ENCODE data around the gene ZNF217.
"Not testable (repeated sequence)": the region's sequence is repeated elsewhere in the genome, so short reads cannot be mapped to it uniquely, and the experiment has no call there.

The ZNF217 gene

GRCh38 chr20:53621482-53622246 lies 28.0 kb upstream of the ZNF217 start:
- H3K4me3 ChIP-seq (ENCODE audit: low read depth, low read length, poor library complexity, severe bottlenecking), result peak overlapping the region; percentile 28
- no peaks in the 10 kb centered on the region for H4K20me1 ChIP-seq (ENCODE audit: insufficient read depth, low read length)
- peaks cover 76% of the 10 kb centered on the region for H3K4me1 ChIP-seq (ENCODE audit: insufficient read depth, low read length, severe bottlenecking)
- peak overlapping the region; percentile 98 for H3K27ac ChIP-seq (ENCODE audit: low read depth, low read length, poor library complexity, severe bottlenecking)
- peaks cover 13% of the 10 kb centered on the region for H3F3A ChIP-seq (ENCODE audit: insufficient read depth, low read length)
- no peaks in the 10 kb centered on the region for H3K9me3 ChIP-seq (ENCODE audit: low read length)
- no peaks in the 10 kb centered on the region for H3K9me2 ChIP-seq (ENCODE audit: low read depth, low read length)
- H2AFZ ChIP-seq (ENCODE audit: low read length), result no peak overlapping the region
- H3K36me3 ChIP-seq (ENCODE audit: insufficient read depth, low read length), result no peaks in the 10 kb centered on the region
- no peaks in the 10 kb centered on the region for H3K79me2 ChIP-seq (ENCODE audit: insufficient read depth, low read length)
- peak overlapping the region; percentile 70 for H3K4me2 ChIP-seq (ENCODE audit: low read length)
- no peak for TF ChIP-seq EZH2 (IDR thresholded peaks at IDR 0.05; ENCODE audit: borderline replicate concordance, low read length)
- no peak for TF ChIP-seq CTCF (IDR thresholded peaks at IDR 0.05; ENCODE audit: low read length)
- H3K27me3 ChIP-seq (ENCODE audit: insufficient read depth, low read length), result no peaks in the 10 kb centered on the region
- H3K9ac ChIP-seq (ENCODE audit: low read length), result peak overlapping the region; percentile 62

- not testable (repeated sequence) for H2AFZ ChIP-seq (ENCODE audit: low read length); H3K9me2 ChIP-seq (ENCODE audit: low read depth, low read length); H3K79me2 ChIP-seq (ENCODE audit: insufficient read depth, low read length); H3K9me3 ChIP-seq (ENCODE audit: low read length); H3K36me3 ChIP-seq (ENCODE audit: insufficient read depth, low read length); H4K20me1 ChIP-seq (ENCODE audit: insufficient read depth, low read length); H3K9ac ChIP-seq (ENCODE audit: low read length); H3K4me2 ChIP-seq (ENCODE audit: low read length); H3K27me3 ChIP-seq (ENCODE audit: insufficient read depth, low read length); H3K4me3 ChIP-seq (ENCODE audit: low read depth, low read length, poor library complexity, severe bottlenecking)
- peak overlapping the region; percentile 54 for H3K27ac ChIP-seq (ENCODE audit: low read depth, low read length, poor library complexity, severe bottlenecking)
- H3K4me1 ChIP-seq (ENCODE audit: insufficient read depth, low read length, severe bottlenecking), result peaks cover 48% of the 10 kb centered on the region
- peaks cover 13% of the 10 kb centered on the region for H3F3A ChIP-seq (ENCODE audit: insufficient read depth, low read length)
Observed at GRCh38 chr20:53618490-53619000, 24.9 kb upstream of the ZNF217 start.

- no peaks in the 10 kb centered on the region for H3K27me3 ChIP-seq (ENCODE audit: insufficient read depth, low read length)
- H3K4me3 ChIP-seq (ENCODE audit: low read depth, low read length, poor library complexity, severe bottlenecking), result no peak overlapping the region
- TF ChIP-seq CTCF (IDR thresholded peaks at IDR 0.05; ENCODE audit: low read length), result no peak
- TF ChIP-seq EZH2 (IDR thresholded peaks at IDR 0.05; ENCODE audit: borderline replicate concordance, low read length), result no peak
- peaks cover 11% of the 10 kb centered on the region for H3F3A ChIP-seq (ENCODE audit: insufficient read depth, low read length)
- peaks cover 42% of the 10 kb centered on the region for H3K4me1 ChIP-seq (ENCODE audit: insufficient read depth, low read length, severe bottlenecking)
- H3K27ac ChIP-seq (ENCODE audit: low read depth, low read length, poor library complexity, severe bottlenecking), result peak overlapping the region; percentile 54
- H3K9ac ChIP-seq (ENCODE audit: low read length), result no peak overlapping the region
- no peaks in the 10 kb centered on the region for H3K79me2 ChIP-seq (ENCODE audit: insufficient read depth, low read length)
- H3K4me2 ChIP-seq (ENCODE audit: low read length), result no peak overlapping the region
- no peaks in the 10 kb centered on the region for H3K36me3 ChIP-seq (ENCODE audit: insufficient read depth, low read length)
- no peaks in the 10 kb centered on the region for H4K20me1 ChIP-seq (ENCODE audit: insufficient read depth, low read length)
- H2AFZ ChIP-seq (ENCODE audit: low read length), result no peak overlapping the region
- no peaks in the 10 kb centered on the region for H3K9me3 ChIP-seq (ENCODE audit: low read length)
- H3K9me2 ChIP-seq (ENCODE audit: low read depth, low read length), result no peaks in the 10 kb centered on the region
Observed at GRCh38 chr20:53617791-53618489, 24.3 kb upstream of the ZNF217 start.

GRCh38 chr20:53616489-53616888 lies 22.9 kb upstream of the ZNF217 start:
- H2AFZ ChIP-seq (ENCODE audit: low read length); H3K9ac ChIP-seq (ENCODE audit: low read length); H3K36me3 ChIP-seq (ENCODE audit: insufficient read depth, low read length); H3F3A ChIP-seq (ENCODE audit: insufficient read depth, low read length); H3K4me3 ChIP-seq (ENCODE audit: low read depth, low read length, poor library complexity, severe bottlenecking); H3K27me3 ChIP-seq (ENCODE audit: insufficient read depth, low read length); H3K79me2 ChIP-seq (ENCODE audit: insufficient read depth, low read length); H3K4me2 ChIP-seq (ENCODE audit: low read length); H3K9me2 ChIP-seq (ENCODE audit: low read depth, low read length); H4K20me1 ChIP-seq (ENCODE audit: insufficient read depth, low read length); H3K9me3 ChIP-seq (ENCODE audit: low read length): not testable (repeated sequence)
- H3K4me1 ChIP-seq (ENCODE audit: insufficient read depth, low read length, severe bottlenecking), result peaks cover 37% of the 10 kb centered on the region
- H3K27ac ChIP-seq (ENCODE audit: low read depth, low read length, poor library complexity, severe bottlenecking), result peak overlapping the region; percentile 5
